ENCODE measurements around the gene RAP1GAP. TPM values are rescaled to one million over a fixed set of nuclear protein-coding genes. Genes with fewer than 3 reads are reported as not detected.

RAP1GAP gene
- polyA plus RNA-seq, 1 donor from 2014 or later, result 9.8 TPM

GRCh38 chr1:21663248-21663950 is 5.8 kb downstream of the RAP1GAP start:
- H3K4me2 ChIP-seq (ENCODE audit: low read length), result no peak overlapping the region
- H2AFZ ChIP-seq (ENCODE audit: low read depth, low read length), result no peak overlapping the region
- no peaks in the 10 kb centered on the region for H3K36me3 ChIP-seq (ENCODE audit: insufficient read depth, low read length)
- no peak overlapping the region for H3K9ac ChIP-seq (ENCODE audit: low read length)
- H3K4me3 ChIP-seq (ENCODE audit: low read length), result no peak overlapping the region
- H3F3A ChIP-seq (ENCODE audit: insufficient read depth, low read length, poor library complexity, severe bottlenecking), result no peaks in the 10 kb centered on the region
- H3K27me3 ChIP-seq (ENCODE audit: insufficient read depth, low read depth, low read length), result peaks cover 18% of the 10 kb centered on the region
- H3K9me3 ChIP-seq (ENCODE audit: low read length), result no peaks in the 10 kb centered on the region
- H3K9me2 ChIP-seq (ENCODE audit: insufficient read depth, low read length), result no peaks in the 10 kb centered on the region
- H3K27ac ChIP-seq (ENCODE audit: low read length), result no peak overlapping the region
- no peaks in the 10 kb centered on the region for H4K20me1 ChIP-seq (ENCODE audit: insufficient read depth)
- no peaks in the 10 kb centered on the region for H3K79me2 ChIP-seq (replicated peaks; ENCODE audit: insufficient read depth, low read length)
- TF ChIP-seq POLR2AphosphoS5 (IDR thresholded peaks at IDR 0.05), result no peak

- no peaks in the 10 kb centered on the region for H3K36me3 ChIP-seq (ENCODE audit: insufficient read depth, low read length)
- no peaks in the 10 kb centered on the region for H3K9me3 ChIP-seq (ENCODE audit: low read length)
- no peak overlapping the region for H3K4me3 ChIP-seq (ENCODE audit: low read length)
- no peak overlapping the region for H3K9ac ChIP-seq (ENCODE audit: low read length)
- H3K27me3 ChIP-seq (ENCODE audit: insufficient read depth, low read depth, low read length), result peaks cover 12% of the 10 kb centered on the region
- no peak overlapping the region for H3K27ac ChIP-seq (ENCODE audit: low read length)
- H3K4me2 ChIP-seq (ENCODE audit: low read length), result no peak overlapping the region
- H2AFZ ChIP-seq (ENCODE audit: low read depth, low read length), result no peak overlapping the region
- no peaks in the 10 kb centered on the region for H3K9me2 ChIP-seq (ENCODE audit: insufficient read depth, low read length)
- no peaks in the 10 kb centered on the region for H3K79me2 ChIP-seq (replicated peaks; ENCODE audit: insufficient read depth, low read length)
- H3F3A ChIP-seq (ENCODE audit: insufficient read depth, low read length, poor library complexity, severe bottlenecking), result no peaks in the 10 kb centered on the region
- TF ChIP-seq MXI1 (conservative IDR thresholded peaks at IDR 0.05; ENCODE audit: poor library complexity, severe bottlenecking) (no peak), EZH2 (IDR thresholded peaks at IDR 0.05; ENCODE audit: borderline replicate concordance, insufficient read depth, low read length, poor library complexity, severe bottlenecking) (no peak), POLR2AphosphoS5 (IDR thresholded peaks at IDR 0.05) (no peak), REST (IDR thresholded peaks at IDR 0.05; ENCODE audit: borderline replicate concordance) (no peak), TAF1 (IDR thresholded peaks at IDR 0.05; ENCODE audit: low read depth) (no peak), EP300 (conservative IDR thresholded peaks at IDR 0.05; ENCODE audit: poor library complexity, severe bottlenecking) (no peak), CTCF (IDR thresholded peaks at IDR 0.05; ENCODE audit: poor library complexity, severe bottlenecking) (no peak), SMC3 (conservative IDR thresholded peaks at IDR 0.05; ENCODE audit: poor library complexity) (no peak), RAD21 (conservative IDR thresholded peaks at IDR 0.05) (no peak)
- no peaks in the 10 kb centered on the region for H4K20me1 ChIP-seq (ENCODE audit: insufficient read depth)
Measured at GRCh38 chr1:21662426-21663247, 6.5 kb downstream of the RAP1GAP start.

Data from neural cell (in vitro differentiated cells).